LNCaP clone FGC (cell line): ENCODE results near the gene BMPER.

ENCODE experiments used
- DNase-seq: peaks from one replicate; pipeline ENCODE4 v3.0.0-alpha.2; 2011; ENCODE audit warnings: low read depth
- H3K4me3 ChIP-seq: 2 replicates; pipeline ENCODE4 v1.5.1; 2011; ENCODE audit warnings: mild to moderate bottlenecking, low read depth, low read length, control low read depth
- TF ChIP-seq, protein P1 (sequence below): IDR thresholded peaks from 2 replicates; pipeline ENCODE4 v1.5.1; 2012; ENCODE audit warnings: mild to moderate bottlenecking; ENCODE audit not compliant: control insufficient read depth, insufficient read depth; ENCODE audit errors: extremely low read depth

Gene BMPER

GRCh38 chr7:33905389-33906032 lies at the start of gene BMPER:
BMPER (plus strand) TSS chr7:33905539; CDS start chr7:33905614, 75 bp downstream.
- H3K4me3 ChIP-seq, result 0 out of 2 replicates have a peak within 1 kb of the TSS, but pooled peaks have one; percentile 4
- no peak for DNase-seq
- TF ChIP-seq, protein P1, sequence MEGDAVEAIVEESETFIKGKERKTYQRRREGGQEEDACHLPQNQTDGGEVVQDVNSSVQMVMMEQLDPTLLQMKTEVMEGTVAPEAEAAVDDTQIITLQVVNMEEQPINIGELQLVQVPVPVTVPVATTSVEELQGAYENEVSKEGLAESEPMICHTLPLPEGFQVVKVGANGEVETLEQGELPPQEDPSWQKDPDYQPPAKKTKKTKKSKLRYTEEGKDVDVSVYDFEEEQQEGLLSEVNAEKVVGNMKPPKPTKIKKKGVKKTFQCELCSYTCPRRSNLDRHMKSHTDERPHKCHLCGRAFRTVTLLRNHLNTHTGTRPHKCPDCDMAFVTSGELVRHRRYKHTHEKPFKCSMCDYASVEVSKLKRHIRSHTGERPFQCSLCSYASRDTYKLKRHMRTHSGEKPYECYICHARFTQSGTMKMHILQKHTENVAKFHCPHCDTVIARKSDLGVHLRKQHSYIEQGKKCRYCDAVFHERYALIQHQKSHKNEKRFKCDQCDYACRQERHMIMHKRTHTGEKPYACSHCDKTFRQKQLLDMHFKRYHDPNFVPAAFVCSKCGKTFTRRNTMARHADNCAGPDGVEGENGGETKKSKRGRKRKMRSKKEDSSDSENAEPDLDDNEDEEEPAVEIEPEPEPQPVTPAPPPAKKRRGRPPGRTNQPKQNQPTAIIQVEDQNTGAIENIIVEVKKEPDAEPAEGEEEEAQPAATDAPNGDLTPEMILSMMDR, result no peak

- no peak overlapping the region for H3K4me3 ChIP-seq
- no peak for DNase-seq
- TF ChIP-seq, protein P1, result no peak
Measured at GRCh38 chr7:33861947-33862346, 43.4 kb upstream of the BMPER start.

DNA sequence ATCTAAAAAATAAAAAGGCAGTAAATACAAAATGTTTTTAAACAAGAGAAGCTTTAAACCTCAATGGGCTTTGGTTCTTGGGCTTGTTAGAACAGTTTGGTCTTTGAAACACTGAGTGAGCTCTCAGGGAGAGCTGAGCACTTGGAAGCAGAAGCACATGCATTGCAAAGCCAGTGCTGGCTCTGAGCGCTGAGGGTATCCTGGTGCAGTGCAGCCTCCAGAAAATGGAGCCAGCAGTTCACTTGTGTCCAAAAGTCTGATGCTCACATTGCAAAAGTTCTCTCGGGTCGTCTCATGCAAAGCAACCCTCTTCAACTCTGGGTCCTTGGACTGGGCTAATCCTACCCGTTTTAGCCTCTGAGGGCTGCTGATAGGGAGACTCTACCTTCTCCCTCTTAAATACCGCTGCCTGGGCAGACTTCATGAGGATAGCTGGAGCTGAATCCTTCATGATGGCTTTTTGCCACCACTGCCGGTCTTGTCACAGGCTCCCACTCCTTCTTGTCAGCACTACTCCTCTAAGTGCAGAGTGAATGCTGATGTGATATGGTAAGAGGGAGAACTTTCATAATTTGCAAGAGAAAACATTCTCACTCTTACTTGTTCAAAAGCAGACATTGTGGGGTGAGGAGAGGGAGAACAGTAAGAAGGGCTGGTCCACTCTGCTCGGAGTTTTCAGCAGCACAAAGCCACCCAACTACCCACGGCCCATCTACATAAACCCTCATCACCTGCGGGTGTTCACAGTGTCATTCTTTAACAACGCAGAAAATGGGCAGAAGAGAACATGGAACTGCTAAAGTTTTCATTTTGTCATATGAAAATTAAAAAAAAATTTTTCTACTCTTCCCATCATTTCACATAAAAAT lies 42.2 kb upstream of the BMPER start:
- TF ChIP-seq, protein P1, result no peak
- no peak for DNase-seq
- H3K4me3 ChIP-seq, result no peak overlapping the region

DNA sequence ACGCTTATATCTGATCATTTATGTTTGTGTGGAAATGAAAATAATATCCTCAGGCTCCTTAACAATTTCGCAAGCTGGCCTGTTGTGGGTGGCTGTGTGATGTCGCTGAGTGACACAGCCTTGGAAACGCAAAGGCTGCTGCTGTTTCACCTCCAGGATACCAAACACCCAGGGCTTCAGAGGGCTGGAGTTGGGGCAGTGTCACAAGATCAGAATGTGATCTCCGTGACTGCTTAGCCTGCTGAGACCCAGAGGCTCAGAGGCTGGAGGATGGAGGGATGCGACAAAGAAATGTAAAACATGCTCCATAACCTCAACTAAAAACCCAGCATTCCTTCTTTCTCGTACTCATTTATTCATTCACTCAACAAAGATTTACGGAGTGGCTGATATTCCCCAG lies 37.2 kb upstream of the BMPER start:
- TF ChIP-seq, protein P1, result no peak
- no peak for DNase-seq
- no peak overlapping the region for H3K4me3 ChIP-seq

GRCh38 chr7:33869176-33869575 lies 36.2 kb upstream of the BMPER start:
- TF ChIP-seq, protein P1, result no peak
- no peak overlapping the region for H3K4me3 ChIP-seq
- DNase-seq, result no peak

- TF ChIP-seq, protein P1, result no peak
- H3K4me3 ChIP-seq, result no peak overlapping the region
- no peak for DNase-seq
Measured at GRCh38 chr7:33870120-33870519, 35.2 kb upstream of the BMPER start.
